Smooth muscle cell (in vitro differentiated cells): ENCODE measurements around the gene CMIP. TPM values are rescaled to one million over a fixed set of nuclear protein-coding genes. Genes with fewer than 3 reads are reported as not detected.

Experiments
- DNase-seq: peaks from one replicate; lab custom pipeline; 2025; ENCODE audit not compliant: unreplicated experiment; lab: John Stamatoyannopoulos, UW
- H2AFZ ChIP-seq: fragments of 200-600 bp; sonication (generic); 2 replicates; pipeline ENCODE4 v1.6.0; 2016; ENCODE audit warnings: antibody characterized with exemption, low read depth, mild to moderate bottlenecking
- H3F3A ChIP-seq: fragments of 200-600 bp; sonication (generic); 2 replicates; pipeline ENCODE4 v1.6.0; 2017; ENCODE audit warnings: antibody characterized with exemption, low read depth
- H3K27ac ChIP-seq: fragments of 200-600 bp; sonication (generic); 2 replicates; pipeline ENCODE4 v1.5.1; 2016; ENCODE audit warnings: low read depth, mild to moderate bottlenecking
- H3K27me3 ChIP-seq: fragments of 200-600 bp; sonication (generic); 2 replicates; pipeline ENCODE4 v1.6.1; 2016; ENCODE audit warnings: low read depth, mild to moderate bottlenecking
- H3K36me3 ChIP-seq: fragments of 200-600 bp; sonication (generic); 2 replicates; pipeline ENCODE4 v1.5.1; 2016; ENCODE audit warnings: low read depth
- H3K4me1 ChIP-seq: fragments of 200-600 bp; sonication (generic); 2 replicates; pipeline ENCODE4 v1.5.1; 2016; ENCODE audit warnings: low read depth
- H3K4me2 ChIP-seq: fragments of 200-600 bp; sonication (generic); 2 replicates; pipeline ENCODE4 v1.6.0; 2016; ENCODE audit warnings: mild to moderate bottlenecking
- H3K4me3 ChIP-seq: fragments of 200-600 bp; sonication (generic); 2 replicates; pipeline ENCODE4 v1.5.1; 2016; ENCODE audit warnings: mild to moderate bottlenecking
- H3K79me2 ChIP-seq: fragments of 200-600 bp; sonication (generic); 2 replicates; pipeline ENCODE4 v1.6.0; 2016; ENCODE audit warnings: low read depth, mild to moderate bottlenecking
- H3K9ac ChIP-seq: fragments of 200-600 bp; sonication (generic); 2 replicates; pipeline ENCODE4 v1.6.0; 2016; ENCODE audit warnings: low read depth
- H3K9me3 ChIP-seq: fragments of 200-600 bp; sonication (generic); replicated peaks from 2 replicates; pipeline ENCODE4 v1.5.1; 2016; ENCODE audit warnings: low read depth
- H4K20me1 ChIP-seq: fragments of 200-600 bp; sonication (generic); 2 replicates; pipeline ENCODE4 v1.6.0; 2016; ENCODE audit warnings: low read depth
- WGBS: methylation state at CpG from one replicate; pipeline ENCODE4 v1.1.7; 2016; ENCODE audit warnings: low lambda C conversion rate; 5-methylcytosine and 5-hydroxymethylcytosine counted together
- polyA plus RNA-seq: library from polyadenylated mRNA; unstranded; fragments of >200 nt; fragmentation: Nextera tagmentation; extraction: Ambion mirVana; gene quantifications from 2 replicates; pipeline ENCODE4 v1.2.1, GENCODE V29; 2016
- total RNA-seq: library from RNA; depleted of rRNA; stranded (reverse); fragments of >200 nt; gene quantifications from 2 replicates; pipeline ENCODE4 v1.2.3, GENCODE V29; 2014
- TF ChIP-seq, protein P1 (sequence below): fragments of 200-600 bp; sonication (generic); IDR thresholded peaks from 2 replicates; pipeline ENCODE4 v1.5.1; 2017; ENCODE audit warnings: borderline replicate concordance, mild to moderate bottlenecking, antibody characterized with exemption; ENCODE audit not compliant: insufficient read depth, poor library complexity, severe bottlenecking

CMIP gene
- total and polyA plus RNA-seq, 2 experiments from 2014 or later, result 2.5 to 44.5 TPM

GRCh38 chr16:81514041-81514559 is 69.5 kb downstream of the CMIP start:
- no peak overlapping the region for H3K9ac ChIP-seq
- no peaks in the 10 kb centered on the region for H3F3A ChIP-seq
- H3K4me1 ChIP-seq, result peaks cover 13% of the 10 kb centered on the region
- no peaks in the 10 kb centered on the region for H3K27me3 ChIP-seq
- H3K4me3 ChIP-seq, result no peak overlapping the region
- peaks cover 95% of the 10 kb centered on the region for H3K79me2 ChIP-seq
- no peaks in the 10 kb centered on the region for H3K36me3 ChIP-seq
- 79% methylated on average over 7 of the region's 7 CpGs for WGBS
- H3K27ac ChIP-seq, result no peak overlapping the region
- H3K4me2 ChIP-seq, result peak overlapping the region; percentile 70
- no peak for DNase-seq
- TF ChIP-seq, protein P1, sequence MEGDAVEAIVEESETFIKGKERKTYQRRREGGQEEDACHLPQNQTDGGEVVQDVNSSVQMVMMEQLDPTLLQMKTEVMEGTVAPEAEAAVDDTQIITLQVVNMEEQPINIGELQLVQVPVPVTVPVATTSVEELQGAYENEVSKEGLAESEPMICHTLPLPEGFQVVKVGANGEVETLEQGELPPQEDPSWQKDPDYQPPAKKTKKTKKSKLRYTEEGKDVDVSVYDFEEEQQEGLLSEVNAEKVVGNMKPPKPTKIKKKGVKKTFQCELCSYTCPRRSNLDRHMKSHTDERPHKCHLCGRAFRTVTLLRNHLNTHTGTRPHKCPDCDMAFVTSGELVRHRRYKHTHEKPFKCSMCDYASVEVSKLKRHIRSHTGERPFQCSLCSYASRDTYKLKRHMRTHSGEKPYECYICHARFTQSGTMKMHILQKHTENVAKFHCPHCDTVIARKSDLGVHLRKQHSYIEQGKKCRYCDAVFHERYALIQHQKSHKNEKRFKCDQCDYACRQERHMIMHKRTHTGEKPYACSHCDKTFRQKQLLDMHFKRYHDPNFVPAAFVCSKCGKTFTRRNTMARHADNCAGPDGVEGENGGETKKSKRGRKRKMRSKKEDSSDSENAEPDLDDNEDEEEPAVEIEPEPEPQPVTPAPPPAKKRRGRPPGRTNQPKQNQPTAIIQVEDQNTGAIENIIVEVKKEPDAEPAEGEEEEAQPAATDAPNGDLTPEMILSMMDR, result no peak
- H2AFZ ChIP-seq, result no peak overlapping the region
- H3K9me3 ChIP-seq, result no peaks in the 10 kb centered on the region
- peaks cover 90% of the 10 kb centered on the region for H4K20me1 ChIP-seq

DNA sequence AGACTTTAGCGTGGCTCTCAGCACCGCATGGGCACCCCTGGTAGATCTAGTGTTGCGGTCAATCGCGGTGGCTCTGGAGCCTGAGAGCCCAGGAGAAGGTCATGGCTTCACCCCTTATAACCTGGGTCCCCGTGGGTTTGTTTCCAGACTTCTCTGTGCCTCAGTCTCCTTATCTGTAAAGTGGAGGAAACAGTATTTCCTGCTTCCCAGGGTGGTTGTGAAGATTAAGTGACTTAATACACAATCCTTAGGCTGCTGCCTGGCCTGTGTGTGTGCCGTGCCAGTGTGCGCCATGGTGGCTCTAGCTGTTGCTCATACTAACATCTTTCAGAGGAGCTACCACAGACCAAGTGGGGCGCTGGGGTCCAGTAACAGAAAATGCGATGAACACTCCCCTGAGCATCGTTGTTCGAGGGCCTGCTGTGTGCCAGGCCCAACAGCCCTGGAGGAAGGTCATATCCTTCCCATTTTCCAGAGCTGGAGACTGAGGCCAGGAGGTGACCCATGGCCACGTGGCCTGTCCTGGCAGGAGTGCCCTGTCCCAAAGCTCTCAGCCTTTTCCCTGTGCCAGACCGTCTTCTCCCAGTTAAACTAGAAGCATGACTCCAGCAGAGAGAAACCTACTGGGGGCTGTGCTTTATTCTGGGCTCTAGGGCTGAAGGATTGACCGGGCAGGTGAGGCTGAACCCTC is 70.1 kb downstream of the CMIP start:
- Histone ChIP-seq H3F3A (no peaks in the 10 kb centered on the region), H2AFZ (no peak overlapping the region), H3K4me3 (no peak overlapping the region), H3K9ac (no peak overlapping the region), H3K4me1 (peaks cover 13% of the 10 kb centered on the region), H4K20me1 (peaks cover 90% of the 10 kb centered on the region), H3K36me3 (no peaks in the 10 kb centered on the region), H3K4me2 (no peak overlapping the region), H3K27me3 (no peaks in the 10 kb centered on the region), H3K9me3 (no peaks in the 10 kb centered on the region), H3K27ac (no peak overlapping the region), H3K79me2 (peaks cover 95% of the 10 kb centered on the region)
- TF ChIP-seq, protein P1, result no peak
- DNase-seq, result no peak
- 94% methylated on average over 15 of the region's 15 CpGs for WGBS

DNA sequence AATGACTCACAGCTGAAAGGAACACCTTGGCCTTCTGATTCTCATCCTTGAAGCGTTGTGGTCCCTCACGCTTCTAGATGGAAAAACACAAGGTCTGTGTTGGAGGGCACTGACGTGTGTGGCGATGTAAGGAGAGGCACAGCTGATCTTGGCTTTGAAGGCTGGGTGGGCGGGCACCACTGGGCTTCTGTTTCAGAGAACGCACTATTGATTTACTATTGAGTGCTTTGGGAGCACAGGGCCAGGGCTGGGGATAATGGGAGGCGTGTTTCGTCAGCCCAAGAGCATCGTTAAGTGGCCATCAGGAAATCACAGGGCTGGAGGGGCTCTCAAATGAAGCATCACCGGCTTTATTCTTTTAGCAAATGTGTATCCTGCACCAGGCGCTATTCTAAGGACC is 70.7 kb downstream of the CMIP start:
- no peak overlapping the region for H3K4me2 ChIP-seq
- TF ChIP-seq, protein P1, result no peak
- peaks cover 90% of the 10 kb centered on the region for H4K20me1 ChIP-seq
- H3K79me2 ChIP-seq, result peaks cover 95% of the 10 kb centered on the region
- H3K4me3 ChIP-seq, result no peak overlapping the region
- no peaks in the 10 kb centered on the region for H3K9me3 ChIP-seq
- 91% methylated on average over 11 of the region's 11 CpGs for WGBS
- no peak for DNase-seq
- H3K27me3 ChIP-seq, result no peaks in the 10 kb centered on the region
- H3K9ac ChIP-seq, result no peak overlapping the region
- H3F3A ChIP-seq, result no peaks in the 10 kb centered on the region
- H2AFZ ChIP-seq, result no peak overlapping the region
- no peaks in the 10 kb centered on the region for H3K36me3 ChIP-seq
- peaks cover 13% of the 10 kb centered on the region for H3K4me1 ChIP-seq
- no peak overlapping the region for H3K27ac ChIP-seq

DNA sequence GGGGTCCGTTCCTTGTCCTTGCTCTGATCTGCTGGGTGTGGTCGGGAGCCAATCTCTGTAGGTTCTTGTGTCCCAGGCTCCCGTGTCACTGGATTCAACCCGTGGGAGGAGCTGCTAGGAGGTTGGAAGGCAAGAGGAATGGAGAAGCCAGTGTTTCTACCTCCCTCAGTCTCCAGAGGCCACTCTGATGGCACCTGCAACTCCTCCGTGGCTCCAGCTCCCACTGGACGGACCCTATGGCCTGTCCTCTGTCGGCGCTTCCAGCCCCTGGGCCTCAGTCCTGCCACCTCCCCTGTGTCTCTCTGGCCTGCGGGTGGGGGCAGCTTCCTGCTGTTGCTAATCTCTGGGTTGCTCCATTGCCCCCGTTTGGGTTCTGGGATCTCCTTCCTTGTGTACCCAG is 71.1 kb downstream of the CMIP start:
- TF ChIP-seq, protein P1, result no peak
- Histone ChIP-seq H3K9ac (no peak overlapping the region), H3F3A (no peaks in the 10 kb centered on the region), H3K79me2 (peaks cover 95% of the 10 kb centered on the region), H3K9me3 (no peaks in the 10 kb centered on the region), H3K27me3 (no peaks in the 10 kb centered on the region), H3K4me2 (no peak overlapping the region), H3K27ac (no peak overlapping the region), H4K20me1 (peaks cover 90% of the 10 kb centered on the region), H2AFZ (no peak overlapping the region), H3K4me3 (no peak overlapping the region), H3K4me1 (peaks cover 13% of the 10 kb centered on the region), H3K36me3 (no peaks in the 10 kb centered on the region)
- WGBS, result 90% methylated on average over 10 of the region's 10 CpGs
- DNase-seq, result no peak
